Lower leg skin (tissue), 3 donors: Measurements from ENCODE around the gene SWAP70.

Experiments used
- POLR2A ChIP-seq, 2 donors: fragments of 450-650 bp; IDR thresholded peaks; one replicate each; pipeline ENCODE4 v1.6.1; 2016 to 2017; ENCODE audit warnings: antibody characterized with exemption in 2 of 2, mild to moderate bottlenecking in 1 of 2, moderate library complexity in 1 of 2
- TF ChIP-seq, protein P1 (sequence below), 3 donors: fragments of 450-650 bp; IDR thresholded peaks; one replicate each; pipeline ENCODE4 v1.5.1; 2016; ENCODE audit warnings: antibody characterized with exemption in 3 of 3, mild to moderate bottlenecking in 3 of 3, moderate library complexity in 2 of 3

DNA sequence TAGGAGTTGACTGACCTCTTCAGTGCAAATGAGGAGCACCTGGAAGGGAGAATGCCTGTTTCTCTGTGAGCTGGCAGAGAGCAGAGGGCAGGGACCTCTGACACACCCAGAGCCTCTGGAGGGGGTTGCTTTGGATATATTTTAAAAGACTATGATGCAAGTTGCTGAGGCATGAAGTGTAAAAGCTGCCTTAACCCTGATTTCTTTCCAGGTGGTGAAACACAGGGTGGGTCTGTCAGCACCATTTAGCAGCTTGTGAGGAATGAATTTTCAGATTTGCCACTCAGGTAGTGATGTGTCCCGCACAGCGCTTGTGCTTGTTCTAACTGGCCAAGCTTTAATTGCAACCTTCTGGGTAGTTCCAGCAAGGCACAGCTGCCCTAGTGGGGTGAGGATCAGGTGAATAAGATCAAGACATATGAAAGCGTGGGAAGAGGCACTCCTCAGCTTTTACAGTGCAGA lies 90.2 kb downstream of the SWAP70 start:
- TF ChIP-seq, protein P1, sequence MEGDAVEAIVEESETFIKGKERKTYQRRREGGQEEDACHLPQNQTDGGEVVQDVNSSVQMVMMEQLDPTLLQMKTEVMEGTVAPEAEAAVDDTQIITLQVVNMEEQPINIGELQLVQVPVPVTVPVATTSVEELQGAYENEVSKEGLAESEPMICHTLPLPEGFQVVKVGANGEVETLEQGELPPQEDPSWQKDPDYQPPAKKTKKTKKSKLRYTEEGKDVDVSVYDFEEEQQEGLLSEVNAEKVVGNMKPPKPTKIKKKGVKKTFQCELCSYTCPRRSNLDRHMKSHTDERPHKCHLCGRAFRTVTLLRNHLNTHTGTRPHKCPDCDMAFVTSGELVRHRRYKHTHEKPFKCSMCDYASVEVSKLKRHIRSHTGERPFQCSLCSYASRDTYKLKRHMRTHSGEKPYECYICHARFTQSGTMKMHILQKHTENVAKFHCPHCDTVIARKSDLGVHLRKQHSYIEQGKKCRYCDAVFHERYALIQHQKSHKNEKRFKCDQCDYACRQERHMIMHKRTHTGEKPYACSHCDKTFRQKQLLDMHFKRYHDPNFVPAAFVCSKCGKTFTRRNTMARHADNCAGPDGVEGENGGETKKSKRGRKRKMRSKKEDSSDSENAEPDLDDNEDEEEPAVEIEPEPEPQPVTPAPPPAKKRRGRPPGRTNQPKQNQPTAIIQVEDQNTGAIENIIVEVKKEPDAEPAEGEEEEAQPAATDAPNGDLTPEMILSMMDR (IDR thresholded peaks at IDR 0.05) = no peak
- TF ChIP-seq POLR2A (IDR thresholded peaks at IDR 0.05) = no peak
